Posterior vena cava (tissue), 2 donors: Measurements from ENCODE around the gene IPO9. TPM values are rescaled to one million over a fixed set of nuclear protein-coding genes. Genes with fewer than 3 reads are reported as not detected.

Experiments used
- DNase-seq: peaks from one replicate; pipeline ENCODE4 v3.0.0-alpha.2; 2020; ENCODE audit warnings: low spot score
- intact Hi-C, 2 donors: fragments of 100-400 bp; cut with DNase I; formaldehyde crosslinking; loops; one replicate each; pipeline versions ENCODE4 v1.14.1 to v1.14.2; 2022 to 2023
- microRNA-seq, 2 donors: library from miRNA; unstranded; fragments of <30 nt; microRNA quantifications; one replicate each; pipeline ENCODE4 v1.2.0, GENCODE V29; 2020 to 2021; ENCODE audit warnings: borderline microRNAs expressed in 2 of 2
- total RNA-seq, 2 donors: library from RNA; stranded (reverse); fragmentation: NEBNext Ultra II Directional; extraction: Animal tissue kit (Norgen Biotek cat#: 25700); gene quantifications; one replicate each; pipeline ENCODE4 v1.2.1, GENCODE V29; 2021
- donor health status: DM: yes; HTN: yes; CAD: no.
- donor health status: DM: yes; HTN: yes; CAD: no.

The IPO9 gene
- total RNA-seq, 2 donors from 2014 or later, result 31.7 to 37.5 TPM

DNA sequence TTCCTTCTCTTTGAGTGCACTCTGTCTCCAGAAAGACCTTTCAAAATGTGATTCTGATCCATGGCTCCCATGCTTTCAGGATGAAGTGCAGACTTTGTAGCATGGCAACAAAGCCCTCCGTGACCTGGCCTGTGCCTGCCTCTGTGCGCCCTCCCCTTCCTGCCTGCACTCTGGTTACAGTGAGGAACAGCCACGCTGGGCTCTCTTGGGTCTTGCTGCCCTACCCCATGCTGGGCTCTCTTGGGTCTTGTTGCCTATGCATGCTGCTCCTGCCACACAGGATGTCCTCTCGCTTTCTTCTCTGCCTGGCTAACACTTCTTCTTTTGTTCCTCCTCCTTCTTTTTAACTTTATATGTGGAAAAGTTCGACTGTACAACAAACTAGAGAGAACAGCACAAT, 89.4 kb downstream of the IPO9 start:
- intact Hi-C loops, result loop anchor here in 1 of 2 donors (1.0 kb wide), 1 partner anchor 33 kb away; no protein-coding TSS in a partner anchor
- no peak for DNase-seq

DNA sequence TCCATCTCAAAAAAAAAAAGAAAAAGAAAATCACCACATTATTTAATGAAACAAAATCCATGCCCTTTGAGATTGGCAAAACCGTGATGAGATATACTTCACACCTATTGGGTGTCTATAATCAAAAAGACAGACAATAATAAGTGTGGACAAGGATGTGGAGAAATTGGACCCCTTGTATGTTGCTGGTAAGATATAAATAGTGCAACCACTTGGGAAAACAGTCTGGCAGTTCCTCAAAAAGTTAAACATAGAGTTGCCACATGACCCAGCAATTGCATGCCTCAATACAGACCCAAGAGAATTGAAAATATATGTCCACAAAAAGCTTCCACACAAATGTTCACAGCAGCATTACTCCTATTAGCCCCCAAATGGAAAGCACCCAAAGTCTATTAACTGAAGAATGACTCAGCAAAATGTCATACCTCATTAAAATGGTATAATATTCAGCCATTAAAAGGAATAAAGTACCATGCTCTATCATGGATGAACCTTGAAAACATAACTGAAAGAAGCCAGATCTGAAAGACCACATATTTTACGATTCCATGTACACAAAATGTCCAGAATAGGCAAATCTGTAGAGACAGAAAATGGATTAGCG, 93.1 kb downstream of the IPO9 start:
- intact Hi-C loops, result no loop called here
- no peak for DNase-seq

DNA sequence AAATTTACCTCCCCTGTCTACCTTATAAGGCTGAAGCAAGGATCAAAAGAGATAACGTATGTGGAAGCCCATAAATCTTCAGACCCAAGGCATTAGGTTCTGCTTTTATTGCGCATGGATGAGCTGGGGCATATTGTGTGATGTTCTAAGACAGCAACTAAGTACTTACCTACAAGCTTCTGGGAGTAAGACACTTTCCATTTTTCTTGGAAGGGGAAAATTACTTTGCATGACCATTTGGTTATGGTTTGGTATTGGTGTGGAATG, 96.3 kb downstream of the IPO9 start:
- no peak for DNase-seq
- intact Hi-C loops, result no loop called here

DNA sequence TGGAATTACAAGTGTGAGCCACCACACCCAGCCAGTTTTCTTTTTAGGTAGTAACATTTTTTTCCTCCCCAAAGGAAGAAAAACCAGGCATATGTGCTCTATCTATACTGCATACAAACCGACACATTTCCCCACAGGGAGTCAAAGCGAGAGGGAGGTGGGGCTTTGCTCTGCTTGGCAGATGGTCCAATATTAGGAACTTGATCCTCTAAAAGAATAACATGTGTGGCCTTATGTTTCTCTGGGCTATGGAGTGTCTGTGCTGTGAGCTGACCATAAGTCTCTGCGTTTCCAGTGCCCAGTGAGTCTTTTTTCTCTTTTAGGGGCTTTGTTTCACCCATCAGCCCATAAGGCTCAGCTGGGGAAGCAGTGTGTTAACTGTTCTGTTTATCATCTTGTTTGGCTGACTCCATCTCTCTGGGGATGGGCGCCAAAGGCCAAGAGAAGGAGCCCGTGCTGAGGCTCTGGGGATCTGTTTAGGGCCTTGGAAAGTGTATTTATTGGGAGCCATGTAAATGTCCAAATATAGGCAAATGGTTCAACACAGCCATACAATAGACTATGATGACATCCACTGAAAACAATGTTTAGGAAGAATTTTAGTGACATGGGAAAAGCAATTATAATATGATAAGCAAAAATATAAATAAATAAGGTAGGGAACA, 97.2 kb downstream of the IPO9 start:
- no peak for DNase-seq
- intact Hi-C loops, result no loop called here

DNA sequence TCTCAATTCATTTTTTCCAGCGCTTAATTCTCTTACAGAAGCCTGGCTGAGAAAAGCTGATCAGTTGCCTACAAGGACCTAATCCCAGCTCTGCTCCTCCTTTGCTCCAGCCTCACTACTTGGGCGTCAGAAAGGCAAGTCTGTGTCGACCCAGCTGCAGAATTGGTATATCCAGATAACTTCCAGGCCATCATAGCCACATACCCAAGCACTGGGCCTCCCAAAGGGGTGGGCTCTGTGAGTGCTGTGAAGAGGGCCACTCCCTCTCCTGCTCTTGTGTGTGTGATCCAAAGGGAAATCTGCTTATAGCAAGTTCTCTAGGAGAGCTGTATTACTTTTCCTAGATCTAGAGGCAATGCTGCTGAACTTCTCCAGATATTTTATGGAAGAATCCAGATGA, 99.3 kb downstream of the IPO9 start:
- no peak for DNase-seq
- intact Hi-C loops, result no loop called here

DNA sequence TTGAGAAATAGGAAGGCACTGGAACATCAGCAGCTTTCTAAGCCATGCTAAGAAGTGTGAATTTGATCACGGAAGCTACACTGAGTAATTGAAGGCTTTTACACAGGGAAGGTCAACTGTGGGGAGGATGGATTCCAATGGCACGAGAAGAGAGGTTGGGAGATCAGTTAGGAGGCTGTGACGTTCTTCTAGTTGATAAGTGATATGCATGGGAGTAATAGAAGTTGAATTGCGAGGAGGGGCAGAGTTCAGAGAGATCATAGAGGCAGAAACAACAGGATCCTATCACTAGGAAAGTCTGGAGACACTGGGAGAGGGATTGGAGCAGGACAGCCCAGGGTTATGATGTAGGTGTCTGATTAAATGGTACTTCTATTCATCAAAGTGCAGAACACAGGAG, 101.2 kb downstream of the IPO9 start:
- intact Hi-C loops, result no loop called here
- no peak for DNase-seq

DNA sequence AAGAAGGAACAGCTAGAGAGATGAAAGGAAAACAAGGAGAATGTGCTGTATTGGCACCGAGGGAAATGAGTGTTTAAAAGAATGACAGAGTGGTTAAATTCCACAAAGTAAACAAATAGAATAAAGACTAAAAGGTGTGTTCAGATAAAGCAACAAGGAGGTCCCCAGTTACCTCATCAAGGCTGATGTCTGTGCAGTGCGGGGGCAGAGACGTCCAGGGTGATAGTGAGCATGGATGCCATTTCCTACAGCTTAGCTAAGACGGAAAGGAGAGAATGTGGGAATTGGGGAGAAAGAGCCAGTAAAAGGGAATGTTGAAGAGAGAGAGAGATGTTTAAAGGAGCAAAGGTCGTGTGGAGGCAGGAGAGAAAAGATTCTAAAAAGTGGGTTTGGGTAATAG, 101.8 kb downstream of the IPO9 start:
- intact Hi-C loops, result no loop called here
- DNase-seq, result no peak

Small RNAs within 50 kb of the gene (microRNA-seq; reads per million reads assigned to microRNA genes)
- gene MIR1231 (0 to 0.32 reads per million in 2 donors), gene MIR6739 (0 to 0.32 reads per million in 2 donors)

Other genes with a start within 250 kb of the IPO9 start
- gene SHISA4, start 59.7 kb downstream of the IPO9 start, total RNA-seq, result 10 to 100 TPM; 33.7 to 44.4 TPM
- 100 to 1,000 TPM; 297 to 440 TPM for gene LMOD1, start 117.4 kb downstream of the IPO9 start, total RNA-seq
- gene TIMM17A, start 126.3 kb downstream of the IPO9 start, total RNA-seq, result 10 to 100 TPM; 38.8 to 47.5 TPM
- 10 to 100 TPM; 29.1 to 38.7 TPM for gene RNPEP, start 153.5 kb downstream of the IPO9 start, total RNA-seq
- under 1 TPM; 0.37 to 0.48 TPM for gene ELF3, start 181.4 kb downstream of the IPO9 start, total RNA-seq